Caki2 (cell line): ENCODE measurements around the gene OR8B2. TPM values are rescaled to one million over a fixed set of nuclear protein-coding genes. Genes with fewer than 3 reads are reported as not detected.

Source experiments
- DNase-seq: peaks from one replicate; pipeline ENCODE4 v3.0.0-alpha.2; 2015; ENCODE audit warnings: low read depth
- in situ Hi-C: cut with HindIII; loops from 2 replicates; pipeline ENCODE4 v1.10.0; 2016; ENCODE audit warnings: low sequenced_read_pairs, low pct_unique_long_range_greater_than_20kb, mixed read lengths
- total RNA-seq: library from RNA; depleted of rRNA; stranded (reverse); fragments of >200 nt; shearing (Covaris generic); gene quantifications from 2 replicates; pipeline ENCODE4 v1.2.3, GENCODE V29; 2014; ENCODE audit warnings: low replicate concordance; rRNA removed

The OR8B2 gene
- total RNA-seq, 1 experiment from 2014 or later, result not detected

DNA sequence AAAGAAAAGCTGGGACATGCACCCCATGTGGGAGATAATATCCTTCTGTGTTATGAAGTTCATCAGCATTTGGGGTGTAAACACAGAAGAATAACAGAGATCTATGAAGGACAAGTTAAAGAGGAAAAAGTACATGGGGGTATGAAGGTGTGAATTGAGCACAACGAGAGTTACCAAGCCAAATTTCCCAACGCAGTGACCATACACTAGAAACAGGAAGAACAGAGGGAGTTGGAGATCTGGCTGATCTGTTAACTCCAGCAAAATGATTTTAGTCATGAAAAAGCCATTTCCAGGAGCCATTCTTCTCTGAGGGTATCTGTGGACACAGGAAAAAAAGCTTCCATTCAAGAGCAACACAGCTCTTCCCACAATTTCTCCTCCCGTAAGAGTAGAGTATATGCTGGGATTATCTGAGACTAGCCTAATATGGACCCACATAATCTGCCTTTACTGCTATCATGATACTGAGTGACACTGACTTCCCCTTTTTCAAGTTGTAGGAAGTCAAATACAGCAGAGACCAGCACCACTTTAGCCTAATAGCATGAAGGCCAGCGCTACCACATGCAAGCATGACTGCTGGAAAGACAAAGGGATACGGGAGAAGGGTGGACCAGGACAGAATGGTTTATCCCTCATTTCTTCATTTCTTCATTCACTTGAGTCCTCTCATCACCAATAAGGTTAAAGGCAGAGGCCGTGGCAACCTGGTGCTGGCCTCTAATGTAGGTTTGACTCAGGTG, 44.7 kb downstream of the OR8B2 start:
- in situ Hi-C loops, result no loop called here
- DNase-seq, result no peak

Other genes with a start within 250 kb of the OR8B2 start
- gene OR10D3, start 201.2 kb downstream of the OR8B2 start, total RNA-seq, result not detected in 2 replicates
- gene OR8G1, start 143.4 kb downstream of the OR8B2 start, total RNA-seq, result not detected in 2 replicates
- gene OR8G5, start 128.1 kb downstream of the OR8B2 start, total RNA-seq, result not detected in 2 replicates
- gene OR8D1, start 70.5 kb downstream of the OR8B2 start, total RNA-seq, result not detected in 2 replicates
- not detected in 2 replicates for gene OR8D2, start 64.3 kb downstream of the OR8B2 start, total RNA-seq
- not detected in 2 replicates for gene OR8B3, start 14.5 kb upstream of the OR8B2 start, total RNA-seq
- gene OR8B4, start 40.4 kb upstream of the OR8B2 start, total RNA-seq, result not detected in 2 replicates
- gene OR8B8, start 61.2 kb upstream of the OR8B2 start, total RNA-seq, result not detected in 2 replicates
- gene OR8B12, start 159.2 kb upstream of the OR8B2 start, total RNA-seq, result not detected in 2 replicates
- gene OR8A1, start 185.5 kb upstream of the OR8B2 start, total RNA-seq, result not detected in 2 replicates
- not detected in 2 replicates for gene PANX3, start 226.9 kb upstream of the OR8B2 start, total RNA-seq
- gene TBRG1, start 238.4 kb upstream of the OR8B2 start, total RNA-seq, result 11.1 and 19.3 TPM in 2 replicates